Hematopoietic multipotent progenitor cell treated with erythropoietin and hydrocortisone succinate and interleukin-3 and kit ligand, for 8 days (in vitro differentiated cells): ENCODE results near the gene PPM1L.
"Not testable (repeated sequence)": the region's sequence is repeated elsewhere in the genome, so short reads cannot be mapped to it uniquely, and the experiment has no call there.

Source experiments
- DNase-seq: peaks from one replicate; pipeline ENCODE4 v3.0.0-alpha.2; 2015

PPM1L gene

DNA sequence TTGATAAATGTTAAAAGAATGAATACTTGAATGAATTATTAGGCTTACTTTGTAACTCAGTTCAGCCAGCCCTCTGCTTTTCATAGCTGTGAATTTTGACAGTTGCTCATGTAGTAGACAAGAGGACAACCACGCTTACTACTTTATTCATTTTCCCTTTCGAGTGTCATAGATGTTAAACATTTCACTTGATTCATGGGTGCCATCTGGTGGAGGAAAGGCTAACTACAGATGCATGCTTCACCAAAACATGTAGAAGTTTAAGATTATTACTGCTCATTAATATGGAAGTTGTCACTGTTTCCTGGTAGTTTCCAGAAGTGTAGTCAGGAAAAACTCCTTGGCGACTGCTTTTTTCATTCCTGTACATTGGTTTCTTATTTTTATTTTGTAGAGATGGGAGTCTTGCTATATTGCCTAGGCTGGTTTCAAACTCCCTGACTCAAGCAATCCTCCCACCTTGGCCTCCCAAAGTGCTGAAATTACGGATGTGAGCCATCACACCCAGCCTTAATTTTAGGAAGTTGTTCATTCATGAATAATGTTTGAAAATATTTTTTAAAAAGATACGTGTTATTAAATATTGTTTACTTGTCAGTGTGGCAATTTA lies 186.0 kb downstream of the PPM1L start:
- DNase-seq: peak; percentile 80

DNA sequence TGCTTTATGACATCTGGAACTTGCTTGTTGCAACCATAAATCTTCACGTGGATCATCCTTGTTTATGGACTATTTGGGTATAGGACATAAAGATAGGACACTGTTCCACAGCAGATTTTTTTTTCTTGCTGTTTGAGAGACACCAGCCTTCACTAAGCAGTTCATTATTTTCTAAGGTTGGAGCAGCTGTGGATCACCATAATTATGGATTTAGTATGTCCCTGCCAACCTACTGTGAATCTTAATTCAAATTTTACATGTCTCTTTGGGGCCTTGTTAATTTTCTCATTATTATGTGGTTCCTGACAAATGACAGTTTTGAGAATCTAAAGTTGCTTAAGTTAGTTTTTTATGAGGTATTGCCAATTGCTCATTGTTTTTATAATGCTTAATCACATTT lies 188.0 kb downstream of the PPM1L start:
- DNase-seq: no peak

DNA sequence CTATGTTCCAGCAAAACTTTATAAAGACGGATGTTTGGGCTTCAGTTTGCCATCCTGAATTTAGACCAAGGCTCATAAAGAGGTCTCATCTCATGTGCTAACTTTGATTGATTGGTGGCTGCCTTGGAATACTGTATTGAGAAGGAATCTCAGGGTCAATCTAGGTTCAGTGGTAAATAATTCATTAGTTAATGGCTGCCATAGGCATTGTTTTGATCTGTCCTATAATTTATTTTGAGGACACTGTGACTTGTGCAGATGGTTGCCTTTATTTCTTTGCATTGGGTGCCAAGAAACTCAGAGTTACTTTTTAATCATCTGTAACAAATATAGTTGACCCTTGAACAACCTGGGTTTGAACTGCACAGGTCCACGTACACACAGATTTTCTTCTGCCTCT lies 189.3 kb downstream of the PPM1L start:
- DNase-seq: no peak

DNA sequence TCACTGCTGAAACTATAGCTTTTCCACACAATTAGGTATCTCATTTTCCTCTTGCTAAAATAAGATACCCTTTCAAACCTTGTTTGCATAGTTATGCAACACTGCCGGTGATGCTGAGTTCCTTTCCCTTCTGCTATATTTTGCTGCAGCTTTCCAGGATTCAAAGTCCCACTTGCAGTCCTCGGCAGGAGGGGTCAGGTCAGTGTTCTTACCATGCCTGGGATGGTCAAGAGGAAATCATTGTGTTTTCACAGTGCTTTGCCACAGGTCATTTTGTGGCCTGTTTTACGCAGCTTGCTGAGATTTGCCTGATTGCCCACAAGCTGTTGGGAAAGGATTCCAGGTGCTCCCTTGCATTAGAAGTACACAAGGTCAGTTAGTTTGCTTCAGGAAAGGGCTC lies 192.2 kb downstream of the PPM1L start:
- DNase-seq: no peak

DNA sequence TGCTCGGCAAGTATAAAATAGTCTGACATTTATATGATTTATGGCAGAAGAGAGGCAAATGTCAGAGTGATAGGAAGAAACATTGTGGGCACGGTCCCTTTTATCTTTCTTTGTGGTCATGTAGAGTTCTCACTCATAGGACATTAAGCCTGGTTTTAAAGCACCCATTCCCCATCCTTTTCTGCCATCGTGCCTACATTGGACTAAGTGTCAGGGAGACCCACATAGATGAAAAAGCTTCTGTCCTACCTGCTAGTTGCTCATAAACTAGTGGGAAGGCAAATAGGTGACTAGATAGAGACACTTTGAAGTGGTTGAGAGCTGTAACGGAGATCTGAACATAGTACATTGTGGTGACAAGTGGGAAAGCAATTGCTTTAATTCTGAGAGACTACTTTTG lies 193.4 kb downstream of the PPM1L start:
- no peak for DNase-seq

DNA sequence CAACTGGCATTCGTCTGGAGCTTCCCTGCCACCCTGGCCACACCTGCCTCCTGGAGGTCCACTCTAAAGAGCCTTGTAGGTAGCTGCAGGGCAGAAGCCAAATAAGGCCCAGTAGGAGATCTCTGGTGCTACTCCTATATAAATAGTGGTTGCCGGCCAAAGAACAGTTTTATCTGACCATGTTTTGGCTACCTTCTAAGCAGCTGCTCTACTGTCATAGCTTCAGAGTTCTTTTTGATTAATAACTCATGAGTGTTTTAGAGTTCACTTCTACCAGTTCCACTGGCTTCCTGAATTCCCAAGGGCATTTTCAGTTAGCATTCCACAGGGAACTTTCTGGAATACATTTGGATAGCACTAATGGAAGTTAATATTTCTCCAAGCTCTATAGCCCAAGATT lies 194.5 kb downstream of the PPM1L start:
- DNase-seq: no peak

DNA sequence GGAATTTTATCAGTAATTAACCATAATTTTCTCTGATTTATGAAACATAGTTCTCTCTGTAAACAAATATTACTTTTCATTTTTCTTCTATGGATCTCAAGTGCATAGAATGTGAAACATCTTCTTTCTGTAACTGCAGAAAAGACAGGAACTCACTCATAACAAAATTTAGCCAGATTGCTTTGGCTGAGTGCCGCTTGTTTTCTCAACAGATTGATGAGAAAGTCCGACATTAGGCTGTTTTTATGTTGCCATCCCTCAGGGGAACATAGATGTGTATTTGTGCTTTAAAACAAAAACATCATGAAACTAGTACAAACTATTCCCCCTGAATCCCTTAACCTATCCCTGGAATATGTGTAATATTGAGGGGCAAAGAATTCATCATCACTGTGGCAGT lies 194.9 kb downstream of the PPM1L start:
- DNase-seq: no peak

DNA sequence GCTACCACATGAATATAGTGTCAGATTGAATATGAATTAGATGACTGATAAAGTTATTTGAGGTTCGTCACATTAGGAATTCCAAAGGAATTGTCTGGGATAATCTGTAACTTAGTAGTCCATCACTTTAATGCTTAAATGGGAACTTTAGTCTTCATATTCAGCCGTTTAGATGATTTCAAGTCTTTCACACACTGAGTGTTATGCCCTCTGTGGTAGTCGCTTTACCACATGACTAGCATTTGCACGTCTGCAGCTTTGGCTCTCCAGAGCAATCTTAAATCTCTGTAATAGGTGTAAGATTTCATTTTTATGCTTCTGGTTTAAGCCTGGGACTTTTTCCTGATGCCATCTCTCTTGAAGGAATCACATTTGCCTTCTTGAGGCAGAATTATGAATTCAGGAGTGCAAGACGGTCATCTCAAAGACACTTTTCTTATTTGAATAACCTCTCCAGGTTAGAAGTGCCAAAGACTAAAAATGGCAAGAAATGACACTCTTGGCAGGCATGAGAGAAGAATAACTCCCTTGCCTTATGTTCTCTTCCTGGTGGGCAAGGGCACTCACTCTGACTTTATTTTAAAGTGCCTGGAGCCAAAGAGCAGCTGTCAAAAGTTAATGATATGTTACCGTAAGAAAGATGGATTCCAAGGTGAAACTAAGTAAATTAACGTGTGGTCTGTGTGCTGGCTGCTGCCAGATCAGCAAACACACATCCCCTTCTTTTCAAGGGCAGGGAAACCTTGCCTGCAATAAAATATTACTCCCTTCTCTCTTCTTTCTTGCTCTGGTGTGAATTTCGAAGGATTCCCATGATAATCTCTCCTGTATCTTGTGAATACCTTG lies 195.8 kb downstream of the PPM1L start:
- DNase-seq: no peak

DNA sequence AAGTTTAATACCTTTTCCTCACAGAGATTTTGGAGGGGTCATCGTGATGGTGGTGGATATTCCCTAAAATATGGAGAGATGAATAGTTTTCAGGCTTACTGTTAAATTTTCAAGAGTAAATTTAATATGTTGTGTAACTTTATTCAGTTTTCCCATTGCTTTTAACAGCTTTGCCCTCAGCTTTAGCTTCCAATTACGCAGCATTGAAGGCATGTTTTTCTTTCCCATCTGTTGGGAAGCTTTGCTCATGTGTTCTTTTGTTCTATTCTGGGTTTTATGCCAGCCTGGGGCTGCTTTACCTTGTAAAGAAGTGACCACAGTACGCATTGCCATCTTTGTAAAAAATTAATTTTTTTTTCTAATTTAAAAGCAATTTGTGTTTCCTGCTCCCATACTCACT lies 197.7 kb downstream of the PPM1L start:
- no peak for DNase-seq

DNA sequence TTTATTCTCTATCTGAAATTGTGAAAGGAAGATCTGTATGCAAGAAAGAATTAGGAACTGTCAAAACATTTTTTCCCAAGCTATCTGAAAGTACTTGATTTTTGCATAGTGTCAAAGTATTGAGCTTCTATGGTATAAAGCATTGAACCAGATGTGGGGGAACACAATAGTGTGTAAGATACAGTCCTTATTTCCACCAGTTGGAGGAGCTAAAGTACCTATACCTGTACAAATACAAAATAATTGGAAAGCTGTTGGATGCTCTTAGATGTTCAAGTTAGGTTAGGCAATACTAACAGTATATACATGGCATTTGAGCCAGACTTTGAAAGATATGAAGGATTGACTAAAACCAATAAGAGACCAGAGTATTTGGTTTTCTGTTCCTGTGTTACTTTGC lies 200.8 kb downstream of the PPM1L start:
- DNase-seq: peak; percentile 58

DNA sequence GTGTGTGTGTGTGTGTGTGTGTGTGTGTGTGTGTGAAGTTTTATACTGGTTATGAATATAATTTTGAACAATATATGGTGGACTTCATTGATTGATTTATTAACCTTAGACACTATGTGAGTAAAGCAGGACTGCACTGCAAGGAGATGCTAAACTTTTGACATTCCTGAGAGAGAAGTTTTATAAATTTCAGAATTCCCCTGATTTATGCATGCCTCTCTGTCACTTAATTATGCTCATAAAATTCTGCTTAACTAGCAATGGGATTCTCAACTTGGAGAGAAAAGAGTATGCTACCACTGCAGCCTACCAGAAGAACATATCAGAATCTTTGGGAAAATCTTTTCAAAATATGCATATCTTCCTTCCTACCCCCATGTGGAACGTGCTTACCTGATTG lies 204.5 kb downstream of the PPM1L start:
- DNase-seq: no peak

DNA sequence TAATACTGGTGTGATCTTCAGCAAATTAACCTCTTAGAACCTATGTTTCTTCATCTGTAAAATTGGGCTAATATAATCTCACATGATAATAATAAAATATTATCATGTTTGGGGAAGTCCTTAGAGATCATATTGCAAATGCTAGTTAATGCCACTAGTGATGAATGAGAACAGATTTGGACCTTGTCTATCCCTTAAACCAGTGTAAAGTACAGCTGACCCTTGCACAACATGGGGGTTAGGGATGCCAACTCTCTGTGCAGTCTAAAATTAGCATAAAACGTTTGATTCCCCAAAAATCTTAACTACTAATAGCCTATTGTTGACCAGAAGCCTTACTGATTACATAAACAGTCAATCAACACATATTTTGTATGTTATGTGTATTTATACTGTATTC lies 207.9 kb downstream of the PPM1L start:
- no peak for DNase-seq

DNA sequence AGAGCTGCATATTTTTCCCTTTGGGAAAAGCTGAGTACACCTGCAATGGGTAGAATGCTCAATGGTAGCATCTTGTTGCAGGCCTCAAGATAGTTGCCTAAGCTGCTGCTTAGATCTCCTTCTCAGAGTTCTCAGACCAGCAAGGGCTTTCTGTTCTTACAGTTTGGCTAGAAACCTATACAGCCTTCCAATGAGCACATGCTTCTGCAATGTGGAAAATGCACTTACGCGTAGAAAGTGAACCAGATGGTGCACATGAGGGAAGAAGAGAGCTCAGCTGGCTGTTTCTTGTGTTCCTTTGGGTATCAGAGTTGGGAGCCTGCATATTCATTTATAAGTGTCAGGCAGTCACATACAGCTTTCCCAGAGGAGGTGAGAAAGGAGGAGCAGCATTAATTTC lies 212.7 kb downstream of the PPM1L start:
- DNase-seq: no peak

DNA sequence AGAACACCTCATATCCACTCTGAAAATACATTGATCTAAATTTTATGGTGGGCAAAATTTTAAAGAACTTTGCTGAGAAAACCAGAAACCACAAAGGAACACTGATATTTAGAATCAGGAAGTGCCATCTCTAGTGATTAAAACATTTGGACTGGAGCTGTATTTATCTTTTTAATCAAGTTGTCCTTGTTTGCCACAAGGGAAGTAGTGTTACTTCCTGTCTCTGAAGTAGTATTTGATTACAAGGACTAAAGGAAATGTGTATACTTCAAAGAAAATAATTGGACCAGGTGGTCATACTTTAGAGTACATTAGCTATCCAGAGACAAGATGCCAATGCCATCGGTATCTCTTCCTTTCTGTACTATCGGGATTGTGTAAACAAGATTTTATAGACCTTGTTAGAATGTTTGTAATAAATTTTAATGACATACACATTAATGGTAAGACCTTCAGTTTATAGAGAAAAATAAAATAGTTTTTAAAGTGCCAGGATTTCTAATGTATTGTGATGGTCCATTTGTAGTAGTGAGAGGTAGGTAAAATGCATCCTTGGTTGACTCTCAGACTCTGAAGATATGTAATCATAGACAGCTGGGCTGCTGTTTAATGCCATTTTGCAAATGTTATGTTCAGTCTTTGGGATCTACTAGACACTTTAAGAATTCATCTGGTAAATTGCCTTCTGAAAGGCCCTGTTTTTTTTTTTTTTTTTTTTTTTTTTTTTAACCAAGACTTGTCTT lies 217.2 kb downstream of the PPM1L start:
- no peak for DNase-seq

DNA sequence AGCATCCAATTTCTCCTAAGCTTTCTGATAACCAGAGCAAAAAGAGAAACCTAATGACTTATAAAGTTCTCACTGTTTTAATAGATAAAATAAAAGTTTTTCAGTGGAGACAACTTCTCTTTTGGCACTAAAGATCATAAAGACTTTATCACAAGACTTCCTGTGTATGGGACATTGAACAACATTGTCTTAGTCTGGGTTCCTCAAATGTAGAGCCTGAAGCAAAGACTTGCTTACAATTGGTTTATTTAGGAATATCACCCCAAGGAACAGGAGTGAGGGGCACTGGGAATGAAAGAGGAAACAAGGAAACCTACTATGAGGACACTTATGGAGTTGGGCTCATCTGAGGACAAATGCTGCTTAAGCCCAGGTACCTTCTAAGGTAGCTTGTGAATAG lies 221.7 kb downstream of the PPM1L start:
- no peak for DNase-seq

DNA sequence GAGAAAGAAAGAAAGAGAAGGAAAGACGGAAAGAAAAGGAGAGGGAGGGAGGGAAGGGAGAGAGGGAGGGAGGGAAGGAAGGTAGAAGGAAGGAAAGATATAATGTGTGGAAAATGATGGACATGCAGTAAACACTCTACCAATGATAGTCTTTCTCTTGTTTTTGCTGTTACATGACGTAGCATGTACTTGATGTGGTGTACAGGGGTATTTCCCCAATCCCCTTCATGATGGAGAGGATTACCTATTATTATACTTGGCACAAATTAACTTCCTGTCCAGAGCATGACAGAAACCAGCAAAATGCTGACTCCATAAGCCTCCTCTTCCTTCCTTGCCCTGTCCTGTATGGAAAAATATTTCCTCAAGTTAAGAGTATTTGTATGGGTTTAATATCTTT lies 224.7 kb downstream of the PPM1L start:
- no peak for DNase-seq

DNA sequence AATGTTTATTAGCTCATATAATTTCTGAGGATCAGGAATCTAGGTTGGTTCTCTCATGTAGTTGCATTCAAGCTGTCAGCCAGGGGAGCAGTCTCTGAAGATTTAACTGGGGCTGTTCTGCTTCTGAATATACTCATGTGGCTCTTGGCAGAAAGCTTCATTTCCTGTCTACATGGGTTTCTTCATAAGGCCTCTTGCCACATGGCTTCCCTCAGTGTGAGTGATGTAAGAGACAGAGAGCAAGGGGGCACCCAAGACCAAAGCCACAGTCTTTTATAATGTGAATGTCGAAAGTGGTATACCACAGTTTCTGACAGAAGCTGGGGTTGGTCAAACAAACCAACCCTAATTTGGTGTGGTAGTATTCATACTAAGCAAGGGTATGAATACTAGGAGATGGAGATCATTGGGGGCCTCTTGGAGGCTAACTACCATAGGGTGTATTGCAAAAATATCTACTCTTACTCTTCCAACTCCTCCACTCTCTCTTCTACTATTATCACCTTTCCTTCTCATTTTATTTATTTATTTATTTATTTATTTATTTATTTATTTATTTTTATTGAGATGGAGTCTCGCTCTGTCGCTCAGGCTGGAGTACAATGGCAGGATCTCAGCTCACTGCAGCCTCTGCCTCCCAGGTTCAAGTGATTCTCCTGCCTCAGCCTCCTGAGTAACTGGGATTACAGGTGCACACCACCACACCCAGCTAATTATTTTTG lies 225.3 kb downstream of the PPM1L start:
- DNase-seq: peak; percentile 50

DNA sequence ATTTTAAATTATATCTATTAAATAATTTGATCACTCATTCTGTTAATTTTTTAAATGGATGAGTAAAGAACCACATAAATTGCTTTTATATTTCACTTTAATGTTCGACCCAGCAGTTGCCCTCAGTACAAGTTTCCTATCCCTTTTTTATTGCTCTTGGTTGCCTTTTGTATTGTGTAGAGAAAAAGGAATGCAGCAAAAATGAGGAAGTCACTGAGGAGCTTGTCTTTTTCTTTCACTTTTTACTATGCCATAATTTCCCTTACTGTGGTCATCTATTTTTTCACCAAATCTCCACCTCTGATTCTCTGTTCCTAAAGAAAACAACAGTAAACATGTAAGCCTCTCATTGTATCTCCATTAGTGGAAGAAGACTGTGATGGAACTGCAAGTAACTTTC lies 226.5 kb downstream of the PPM1L start:
- DNase-seq: no peak

DNA sequence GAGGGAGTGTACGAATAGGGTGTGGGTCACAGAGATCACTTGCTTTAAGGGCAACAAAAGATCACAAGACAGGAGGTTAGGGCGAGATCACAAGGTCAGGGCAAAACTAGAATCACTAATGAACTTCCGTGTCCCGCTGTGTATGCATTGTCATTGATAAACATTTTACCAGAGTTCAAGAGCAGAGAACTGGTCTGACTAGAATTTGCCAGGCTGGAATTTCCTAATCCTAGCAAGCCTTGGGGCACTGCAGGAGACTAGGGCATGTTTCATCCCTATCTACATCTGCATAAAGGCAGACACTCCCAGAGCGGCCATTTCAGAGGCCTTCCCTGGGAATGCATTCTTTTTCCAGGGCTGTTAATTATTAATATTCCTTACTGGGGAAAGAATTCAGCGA lies 227.9 kb downstream of the PPM1L start:
- not testable (repeated sequence) for DNase-seq

DNA sequence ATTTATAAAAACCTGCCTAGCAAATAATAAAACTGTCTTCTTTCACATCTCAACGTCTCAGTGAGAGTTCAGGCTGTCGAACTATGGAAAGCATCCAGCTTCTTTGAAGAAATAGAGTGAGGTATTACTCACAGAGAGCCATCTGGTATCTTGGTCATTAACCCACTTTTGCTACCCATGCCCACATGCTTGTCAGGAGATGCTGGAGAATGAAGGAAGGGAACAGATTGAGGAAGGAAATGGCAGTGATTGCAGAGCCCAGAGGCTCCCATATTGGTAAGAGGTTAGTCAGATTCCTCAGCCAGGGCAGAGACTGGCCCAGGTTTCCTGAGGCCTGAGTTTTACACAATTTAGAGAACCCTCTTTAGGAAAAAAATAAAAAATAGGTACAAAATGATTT lies 230.0 kb downstream of the PPM1L start:
- no peak for DNase-seq

DNA sequence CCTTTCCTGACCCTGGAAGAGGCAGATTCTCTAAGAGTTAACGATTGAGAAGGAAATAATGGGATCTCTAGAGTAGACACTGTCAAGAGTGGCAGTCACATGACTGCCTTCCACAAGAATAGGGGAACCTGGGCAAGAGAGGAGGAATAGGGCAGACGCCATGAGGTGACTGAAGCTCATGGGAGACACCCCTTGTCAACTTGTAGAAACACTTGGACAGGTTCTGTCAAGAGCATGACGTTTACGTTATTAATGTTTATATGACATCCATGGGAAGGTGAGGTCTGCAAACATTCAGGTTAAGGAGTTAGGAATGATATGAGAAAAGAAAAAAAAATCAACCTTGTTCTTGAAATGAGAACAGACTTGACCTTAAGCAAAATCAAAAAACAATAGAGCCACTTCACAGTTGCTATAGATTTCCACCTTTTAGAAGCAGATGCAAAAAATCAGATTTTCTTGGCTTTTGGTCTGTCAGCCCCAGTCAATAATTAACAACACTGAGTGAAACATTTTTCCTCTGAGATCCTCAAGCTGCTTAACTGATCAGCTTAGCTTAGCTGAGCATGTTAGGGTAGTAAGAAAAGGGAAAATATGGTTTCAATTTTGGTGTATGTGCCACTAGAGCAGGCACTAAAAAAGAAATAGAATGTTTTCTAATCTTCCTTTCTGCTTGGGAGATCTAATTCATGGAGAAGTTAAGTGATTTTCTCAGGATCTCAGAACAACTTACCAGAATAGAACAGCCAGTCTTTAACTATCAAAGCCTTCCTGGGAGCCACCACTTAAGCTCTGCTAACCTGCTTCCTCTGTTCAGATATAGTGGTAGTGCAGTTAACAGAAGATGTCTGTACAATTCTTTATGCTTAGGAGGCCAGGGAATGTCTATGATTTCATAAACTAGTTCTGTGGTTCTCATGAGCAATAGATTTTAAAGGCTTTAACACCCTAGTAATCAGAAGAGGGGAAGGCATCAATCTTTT lies 232.2 kb downstream of the PPM1L start:
- DNase-seq: no peak

DNA sequence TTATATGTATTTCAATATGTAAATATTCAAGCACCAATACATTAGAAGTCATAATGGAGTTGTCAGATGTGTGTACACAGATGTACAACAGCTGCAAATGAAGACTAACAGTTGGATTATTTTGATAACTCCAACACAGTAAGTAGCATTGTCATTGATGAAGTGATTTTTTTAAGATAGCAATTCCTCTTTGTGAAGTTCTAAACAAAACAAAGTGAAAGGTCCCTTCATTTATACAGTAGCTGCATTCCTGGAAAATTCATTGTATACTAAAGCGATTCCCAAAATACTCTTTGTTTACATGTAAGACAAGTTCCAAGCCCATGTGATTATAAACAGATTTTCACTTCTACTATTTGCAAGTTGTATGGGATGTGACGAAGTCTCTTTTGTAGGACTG lies 234.4 kb downstream of the PPM1L start:
- DNase-seq: no peak
